Measurements from ENCODE around the gene PKP1. TPM values are rescaled to one million over a fixed set of nuclear protein-coding genes. Genes with fewer than 3 reads are reported as not detected.

PKP1 gene
- polyA plus RNA-seq, 1 donor (not counting 4 experiments of a cell fraction or from before 2014, with no cell fraction given), result 169 TPM

DNA sequence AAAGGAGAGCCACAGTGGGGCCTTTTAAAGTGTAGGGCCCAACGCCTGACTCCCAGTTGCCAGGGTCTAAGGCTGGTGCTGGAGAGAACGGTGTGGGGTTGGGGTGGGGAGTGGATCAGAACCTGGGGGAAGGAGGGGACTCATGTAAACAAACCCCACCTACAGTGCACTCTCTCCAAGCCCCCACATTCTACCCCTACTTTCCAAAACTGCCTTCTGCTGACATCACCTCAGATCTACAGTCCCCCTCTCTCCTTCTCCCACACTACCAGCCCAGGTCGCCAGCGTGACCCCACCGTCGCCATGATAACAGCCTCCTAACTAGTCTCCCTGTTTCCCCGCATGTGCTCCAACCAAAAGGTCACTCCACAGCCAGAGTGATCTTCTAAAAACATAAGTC is 67.6 kb downstream of the PKP1 start:
- FAIRE-seq, result no peak
- TF ChIP-seq, protein P1, sequence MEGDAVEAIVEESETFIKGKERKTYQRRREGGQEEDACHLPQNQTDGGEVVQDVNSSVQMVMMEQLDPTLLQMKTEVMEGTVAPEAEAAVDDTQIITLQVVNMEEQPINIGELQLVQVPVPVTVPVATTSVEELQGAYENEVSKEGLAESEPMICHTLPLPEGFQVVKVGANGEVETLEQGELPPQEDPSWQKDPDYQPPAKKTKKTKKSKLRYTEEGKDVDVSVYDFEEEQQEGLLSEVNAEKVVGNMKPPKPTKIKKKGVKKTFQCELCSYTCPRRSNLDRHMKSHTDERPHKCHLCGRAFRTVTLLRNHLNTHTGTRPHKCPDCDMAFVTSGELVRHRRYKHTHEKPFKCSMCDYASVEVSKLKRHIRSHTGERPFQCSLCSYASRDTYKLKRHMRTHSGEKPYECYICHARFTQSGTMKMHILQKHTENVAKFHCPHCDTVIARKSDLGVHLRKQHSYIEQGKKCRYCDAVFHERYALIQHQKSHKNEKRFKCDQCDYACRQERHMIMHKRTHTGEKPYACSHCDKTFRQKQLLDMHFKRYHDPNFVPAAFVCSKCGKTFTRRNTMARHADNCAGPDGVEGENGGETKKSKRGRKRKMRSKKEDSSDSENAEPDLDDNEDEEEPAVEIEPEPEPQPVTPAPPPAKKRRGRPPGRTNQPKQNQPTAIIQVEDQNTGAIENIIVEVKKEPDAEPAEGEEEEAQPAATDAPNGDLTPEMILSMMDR (optimal IDR thresholded peaks at IDR 0.05 in 1 of 3, IDR thresholded peaks at IDR 0.05 in 1 of 3, conservative IDR thresholded peaks at IDR 0.05 in 1 of 3; ENCODE audit: extremely low read depth in 1 of 3, insufficient read depth in 2 of 3, low read length in 3 of 3), result no peak
- no peak for TF ChIP-seq EZH2 (IDR thresholded peaks at IDR 0.05; ENCODE audit: low read length)
- H3K27me3 ChIP-seq (ENCODE audit: control insufficient read depth, extremely low read depth, insufficient read depth, low read length), result no peaks in the 10 kb centered on the region
- no peaks in the 10 kb centered on the region for H3K9me1 ChIP-seq (ENCODE audit: control insufficient read depth, extremely low read depth, insufficient read depth, low read length)
- no peaks in the 10 kb centered on the region for H3K79me2 ChIP-seq (ENCODE audit: control insufficient read depth, insufficient read depth, low read length)
- H4K20me1 ChIP-seq (ENCODE audit: control insufficient read depth, extremely low read depth, insufficient read depth, low read length), result no peaks in the 10 kb centered on the region
- no peak overlapping the region for H3K4me2 ChIP-seq (ENCODE audit: control insufficient read depth, extremely low read depth, insufficient read depth, low read depth, low read length)
- H3K9ac ChIP-seq (ENCODE audit: control insufficient read depth, extremely low read depth, insufficient read depth, low read length), result no peak overlapping the region
- H3K4me3 ChIP-seq (ENCODE audit: control insufficient read depth in 2 of 3, extremely low read depth in 1 of 3, insufficient read depth in 2 of 3, low read depth in 1 of 3, low read length in 3 of 3), result no peak overlapping the region
- no peak for DNase-seq (ENCODE audit: low read depth, low spot score)
- H2AFZ ChIP-seq (ENCODE audit: control insufficient read depth, low read length), result no peak overlapping the region
- dilution Hi-C loops (cut with MboI; ENCODE audit: extremely low pct_ligation_motif_present, low sequenced_read_pairs), result no loop called here
- H3K36me3 ChIP-seq (ENCODE audit: control insufficient read depth in 2 of 2, extremely low read depth in 1 of 2, insufficient read depth in 2 of 2, low read length in 2 of 2), result no peaks in the 10 kb centered on the region
- no peaks in the 10 kb centered on the region for H3K9me3 ChIP-seq (ENCODE audit: control insufficient read depth, low read depth, low read length)
- H3K27ac ChIP-seq (ENCODE audit: control insufficient read depth, insufficient read depth, low read length), result no peak overlapping the region
- peaks cover 46% of the 10 kb centered on the region for H3K4me1 ChIP-seq (ENCODE audit: control insufficient read depth, extremely low read depth, insufficient read depth, low read length)

GRCh38 chr1:201351617-201352016 is 68.3 kb downstream of the PKP1 start:
- Histone ChIP-seq H3K4me2 (ENCODE audit: control insufficient read depth, extremely low read depth, insufficient read depth, low read depth, low read length) (no peak overlapping the region), H3K9me1 (ENCODE audit: control insufficient read depth, extremely low read depth, insufficient read depth, low read length) (no peaks in the 10 kb centered on the region), H3K4me1 (ENCODE audit: control insufficient read depth, extremely low read depth, insufficient read depth, low read length) (peaks cover 38% of the 10 kb centered on the region), H3K27ac (ENCODE audit: control insufficient read depth, insufficient read depth, low read length) (no peak overlapping the region), H3K36me3 (ENCODE audit: control insufficient read depth in 2 of 2, extremely low read depth in 1 of 2, insufficient read depth in 2 of 2, low read length in 2 of 2) (no peaks in the 10 kb centered on the region), H2AFZ (ENCODE audit: control insufficient read depth, low read length) (no peak overlapping the region), H3K9ac (ENCODE audit: control insufficient read depth, extremely low read depth, insufficient read depth, low read length) (no peak overlapping the region), H4K20me1 (ENCODE audit: control insufficient read depth, extremely low read depth, insufficient read depth, low read length) (no peaks in the 10 kb centered on the region), H3K27me3 (ENCODE audit: control insufficient read depth, extremely low read depth, insufficient read depth, low read length) (no peaks in the 10 kb centered on the region), H3K4me3 (ENCODE audit: control insufficient read depth in 2 of 3, extremely low read depth in 1 of 3, insufficient read depth in 2 of 3, low read depth in 1 of 3, low read length in 3 of 3) (no peak overlapping the region), H3K9me3 (ENCODE audit: control insufficient read depth, low read depth, low read length) (no peaks in the 10 kb centered on the region), H3K79me2 (ENCODE audit: control insufficient read depth, insufficient read depth, low read length) (no peaks in the 10 kb centered on the region)
- TF ChIP-seq EZH2 (IDR thresholded peaks at IDR 0.05; ENCODE audit: low read length), result no peak
- TF ChIP-seq, protein P1 (optimal IDR thresholded peaks at IDR 0.05 in 1 of 3, IDR thresholded peaks at IDR 0.05 in 1 of 3, conservative IDR thresholded peaks at IDR 0.05 in 1 of 3; ENCODE audit: extremely low read depth in 1 of 3, insufficient read depth in 2 of 3, low read length in 3 of 3), result no peak
- FAIRE-seq (no peak), DNase-seq (ENCODE audit: low read depth, low spot score) (no peak)
- dilution Hi-C loops (cut with MboI; ENCODE audit: extremely low pct_ligation_motif_present, low sequenced_read_pairs), result no loop called here
